Mononuclear cell (primary cell): ENCODE data around the gene WNT7B. TPM values are rescaled to one million over a fixed set of nuclear protein-coding genes. Genes with fewer than 3 reads are reported as not detected.

Experiments used
- H3K27me3 ChIP-seq: 2 replicates; pipeline ENCODE4 v1.6.0; 2011; ENCODE audit warnings: low read length, control low read depth; ENCODE audit not compliant: insufficient read depth
- H3K4me1 ChIP-seq: 2 replicates; pipeline ENCODE4 v1.5.1; 2011; ENCODE audit warnings: mild to moderate bottlenecking, low read length, control low read depth; ENCODE audit not compliant: insufficient read depth
- H3K4me3 ChIP-seq: 2 replicates; pipeline ENCODE4 v1.5.1; 2011; ENCODE audit warnings: mild to moderate bottlenecking, low read length, moderate library complexity
- H3K9me3 ChIP-seq: 2 replicates; pipeline ENCODE4 v1.5.1; 2011; ENCODE audit warnings: low read depth, mild to moderate bottlenecking, control low read depth, low read length
- total RNA-seq: library from RNA; depleted of rRNA; stranded (reverse); fragments of >200 nt; gene quantifications from one replicate; pipeline ENCODE4 v1.2.3, GENCODE V29; 2012

WNT7B gene
- total RNA-seq, 1 donor = not detected

DNA sequence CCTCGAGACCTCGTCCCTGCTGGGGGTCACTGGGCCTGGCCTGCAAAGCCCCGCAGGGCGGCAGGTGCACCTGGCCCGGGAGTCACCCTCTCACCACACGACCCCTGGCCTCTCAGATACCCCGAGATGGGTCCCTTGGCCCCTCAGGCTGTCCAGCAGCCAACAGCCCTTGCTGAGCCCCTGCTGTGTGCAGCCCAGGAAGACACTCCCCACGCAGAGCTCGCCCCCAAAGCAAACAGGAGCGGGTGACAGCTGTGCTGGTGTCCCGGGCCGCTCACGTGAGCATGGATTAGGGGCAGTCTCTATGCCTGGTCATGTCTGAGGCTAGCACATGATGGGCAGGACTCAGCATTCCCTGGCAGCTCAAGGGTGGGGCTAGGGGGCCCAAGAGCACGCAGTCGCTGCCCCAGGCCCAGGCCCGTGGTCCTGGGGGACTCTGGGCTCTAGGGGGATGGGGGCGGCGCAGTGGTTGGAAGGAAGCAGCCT lies 31.3 kb downstream of the WNT7B start:
- Histone ChIP-seq H3K4me1 (no peaks in the 10 kb centered on the region), H3K9me3 (no peaks in the 10 kb centered on the region), H3K4me3 (no peak overlapping the region), H3K27me3 (no peaks in the 10 kb centered on the region)

DNA sequence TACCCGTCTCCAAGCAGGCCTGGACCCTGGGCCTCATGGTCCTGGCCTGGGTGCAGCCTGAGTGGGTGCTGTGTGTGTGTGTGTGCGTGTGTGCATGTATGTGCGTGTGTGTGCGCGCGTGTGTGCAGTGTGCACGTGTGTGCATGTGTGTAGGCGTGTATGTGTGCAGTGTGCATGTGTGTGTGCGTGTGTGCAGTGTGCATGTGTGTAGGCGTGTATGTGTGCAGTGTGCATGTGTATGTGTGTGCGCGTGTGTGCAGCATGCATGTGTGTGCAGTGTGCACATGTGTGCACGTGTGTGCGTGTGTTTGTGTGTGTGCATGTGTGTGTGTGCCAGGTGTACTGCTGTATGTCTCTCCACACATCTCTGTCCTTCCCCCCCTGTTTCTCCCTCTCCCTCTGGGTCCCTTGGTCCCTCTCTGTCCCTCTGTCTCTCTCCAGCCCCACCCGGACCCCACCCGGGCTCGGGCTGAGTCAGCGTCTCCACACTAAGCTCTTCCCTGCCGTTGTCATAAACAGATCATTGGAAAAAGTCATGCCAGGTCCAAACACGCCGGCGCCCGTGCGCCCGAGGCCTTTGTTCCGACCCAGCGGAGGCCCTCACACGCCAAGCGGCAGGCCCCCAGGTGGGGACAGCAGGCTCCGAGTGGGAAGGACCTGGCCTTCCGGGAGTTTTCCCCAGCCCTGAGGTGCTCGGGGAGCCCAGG lies 34.0 kb downstream of the WNT7B start:
- no peaks in the 10 kb centered on the region for H3K27me3 ChIP-seq
- H3K9me3 ChIP-seq = no peaks in the 10 kb centered on the region
- no peak overlapping the region for H3K4me3 ChIP-seq
- no peaks in the 10 kb centered on the region for H3K4me1 ChIP-seq

DNA sequence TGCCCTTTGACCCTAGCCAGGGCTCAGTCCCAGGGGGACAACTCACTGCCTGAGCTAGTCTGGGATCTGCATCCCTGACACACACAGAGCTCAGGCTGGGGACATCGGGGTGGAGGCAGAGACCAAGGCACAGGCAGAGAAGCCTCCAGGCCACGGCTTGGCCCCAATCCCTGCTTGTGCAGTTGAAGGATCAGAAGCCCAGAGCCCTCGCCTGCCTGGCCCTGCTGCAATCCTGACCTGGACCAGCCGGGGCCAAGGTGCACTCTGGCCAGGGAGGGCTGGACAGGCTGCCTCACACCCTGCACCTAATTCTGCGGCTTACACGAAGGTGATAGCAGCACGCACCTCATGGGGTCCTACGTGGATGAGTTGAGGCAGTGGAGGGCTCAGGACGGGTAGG lies 34.6 kb downstream of the WNT7B start:
- no peaks in the 10 kb centered on the region for H3K27me3 ChIP-seq
- H3K9me3 ChIP-seq = no peaks in the 10 kb centered on the region
- no peaks in the 10 kb centered on the region for H3K4me1 ChIP-seq
- H3K4me3 ChIP-seq = no peak overlapping the region

- Histone ChIP-seq H3K4me3 (no peak overlapping the region), H3K9me3 (no peaks in the 10 kb centered on the region), H3K27me3 (no peaks in the 10 kb centered on the region), H3K4me1 (no peaks in the 10 kb centered on the region)
Measured at GRCh38 chr22:45938913-45939312, 38.0 kb downstream of the WNT7B start.

- Histone ChIP-seq H3K27me3 (no peaks in the 10 kb centered on the region), H3K4me1 (no peaks in the 10 kb centered on the region), H3K9me3 (no peaks in the 10 kb centered on the region), H3K4me3 (no peak overlapping the region)
Measured at GRCh38 chr22:45937960-45938359, 39.0 kb downstream of the WNT7B start.

DNA sequence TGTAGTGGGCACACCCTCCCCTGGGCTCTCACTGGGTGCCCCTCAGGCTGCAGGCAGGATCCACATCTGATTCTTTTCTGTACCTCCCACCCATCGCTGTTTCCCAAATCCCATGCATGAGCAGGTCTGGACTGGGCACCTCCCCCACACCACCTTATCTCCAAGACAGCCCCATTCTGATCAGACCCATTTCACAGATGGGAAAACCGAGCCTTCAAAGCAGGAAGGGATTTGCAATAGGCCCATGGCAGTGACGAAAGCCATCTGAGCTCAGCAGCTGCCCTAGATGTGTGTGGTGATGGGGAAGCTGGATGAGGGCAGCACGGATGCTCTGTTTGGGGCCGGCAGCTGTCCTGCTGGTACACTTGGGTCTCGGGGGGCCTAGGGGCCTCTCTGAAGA lies 41.4 kb downstream of the WNT7B start:
- Histone ChIP-seq H3K27me3 (no peaks in the 10 kb centered on the region), H3K4me1 (no peaks in the 10 kb centered on the region), H3K4me3 (no peak overlapping the region), H3K9me3 (no peaks in the 10 kb centered on the region)

DNA sequence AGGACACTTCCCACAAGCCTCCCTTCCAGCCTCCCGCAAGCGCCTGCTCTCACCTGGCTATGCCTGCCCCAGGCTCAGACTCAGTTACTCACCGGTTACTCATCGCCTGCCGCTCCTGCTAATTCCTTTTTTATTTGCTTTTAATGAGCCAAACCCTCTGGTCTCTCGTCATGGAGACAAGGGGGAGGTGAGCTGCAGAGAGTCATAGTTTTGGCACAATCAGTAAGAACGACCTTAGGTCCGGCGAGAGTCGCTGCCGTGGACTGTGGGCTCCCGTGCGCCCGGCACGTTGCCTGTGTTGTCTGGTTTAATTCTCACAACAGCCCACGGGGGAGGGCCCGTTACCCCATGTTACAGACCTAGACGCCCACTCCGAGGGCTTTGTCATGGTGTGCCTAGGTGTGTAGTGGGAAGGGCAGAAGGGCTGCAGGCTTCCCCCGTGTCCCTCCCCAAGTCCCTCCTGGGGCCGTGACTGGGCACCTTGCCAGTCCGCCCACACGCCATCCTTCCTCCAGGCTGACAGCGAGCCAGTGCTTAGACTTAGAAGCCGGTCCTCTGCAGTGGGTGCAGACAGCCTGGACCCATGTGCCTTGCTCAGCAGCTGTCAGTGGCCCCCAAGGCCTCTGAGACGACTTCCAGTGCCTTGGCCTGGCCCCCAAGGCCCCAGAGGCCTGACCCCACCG lies 42.2 kb downstream of the WNT7B start:
- Histone ChIP-seq H3K27me3 (no peaks in the 10 kb centered on the region), H3K4me3 (no peak overlapping the region), H3K4me1 (no peaks in the 10 kb centered on the region), H3K9me3 (no peaks in the 10 kb centered on the region)

DNA sequence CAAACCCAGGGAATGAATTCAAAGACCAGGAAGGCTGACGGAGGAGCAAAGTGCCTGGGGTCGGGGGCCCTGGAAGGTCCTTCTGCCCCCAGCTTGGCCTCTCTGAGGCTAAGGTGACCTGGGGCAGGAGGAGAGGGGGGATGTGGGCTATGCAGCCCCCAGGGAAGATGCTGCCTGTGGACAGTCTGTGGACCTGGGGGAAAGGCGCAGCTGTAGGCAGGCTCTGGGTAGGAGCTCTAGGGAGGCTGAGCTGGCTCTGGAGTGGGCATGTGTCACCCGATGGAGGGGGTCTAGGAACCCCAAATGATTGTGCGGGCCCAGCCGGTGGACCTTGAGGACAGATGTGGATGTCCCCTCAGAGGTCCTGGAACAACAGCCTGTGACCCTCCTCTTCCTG lies 42.8 kb downstream of the WNT7B start:
- Histone ChIP-seq H3K9me3 (no peaks in the 10 kb centered on the region), H3K27me3 (no peaks in the 10 kb centered on the region), H3K4me3 (no peak overlapping the region), H3K4me1 (no peaks in the 10 kb centered on the region)

DNA sequence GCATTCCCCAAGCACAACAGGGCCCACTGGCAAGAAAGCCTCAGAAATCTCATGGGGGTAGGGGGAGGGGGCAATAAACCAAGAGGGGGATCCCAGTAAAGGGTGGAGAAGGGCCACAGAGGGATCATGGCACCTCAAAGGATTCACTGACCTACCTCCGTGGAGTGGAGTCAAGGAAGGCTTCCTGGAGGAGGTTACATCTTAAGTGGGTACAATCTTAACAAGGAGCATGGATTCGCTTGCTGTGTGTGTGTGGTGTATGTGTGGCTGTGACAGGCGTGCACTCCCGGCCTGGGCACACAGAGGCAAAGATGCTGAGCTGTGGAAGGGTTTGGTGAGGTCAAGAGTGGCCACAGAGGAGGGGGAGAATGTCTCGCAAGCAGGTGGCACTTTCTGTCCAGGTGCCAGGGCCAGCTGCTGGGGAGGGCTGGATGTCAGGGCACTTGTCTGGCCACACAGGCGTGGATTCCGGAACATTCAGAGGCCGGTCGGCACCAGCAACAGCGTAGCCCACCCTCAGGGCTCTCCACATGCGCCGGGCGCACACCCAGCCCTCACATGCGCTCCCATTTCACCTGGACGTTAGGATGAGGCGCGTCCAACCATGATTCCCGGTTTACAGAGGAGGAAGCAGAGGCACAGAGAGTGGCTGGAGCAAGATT lies 43.3 kb downstream of the WNT7B start:
- no peaks in the 10 kb centered on the region for H3K9me3 ChIP-seq
- no peaks in the 10 kb centered on the region for H3K4me1 ChIP-seq
- H3K27me3 ChIP-seq = no peaks in the 10 kb centered on the region
- H3K4me3 ChIP-seq = no peak overlapping the region

DNA sequence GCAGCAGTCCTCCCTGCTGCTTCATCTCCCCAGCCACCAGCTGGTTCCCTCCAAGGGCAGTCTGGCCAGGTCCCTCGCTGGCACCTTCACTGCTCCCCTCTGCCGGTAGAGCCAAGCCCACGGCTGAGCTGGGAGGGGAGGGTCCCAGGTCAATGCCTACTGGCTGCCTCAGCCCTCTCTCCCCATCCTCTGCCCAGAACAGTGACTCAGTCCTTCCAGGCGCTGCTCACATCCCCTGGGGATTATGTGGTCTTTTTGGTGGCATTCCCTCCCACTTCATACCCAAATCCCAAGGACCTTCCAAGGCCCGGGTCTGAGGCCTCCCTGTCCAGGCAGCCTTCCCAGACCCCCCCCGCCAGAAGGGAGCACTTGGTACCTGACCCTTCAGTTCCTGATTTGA lies 44.9 kb downstream of the WNT7B start:
- H3K27me3 ChIP-seq = no peaks in the 10 kb centered on the region
- no peaks in the 10 kb centered on the region for H3K9me3 ChIP-seq
- H3K4me1 ChIP-seq = no peaks in the 10 kb centered on the region
- no peak overlapping the region for H3K4me3 ChIP-seq

DNA sequence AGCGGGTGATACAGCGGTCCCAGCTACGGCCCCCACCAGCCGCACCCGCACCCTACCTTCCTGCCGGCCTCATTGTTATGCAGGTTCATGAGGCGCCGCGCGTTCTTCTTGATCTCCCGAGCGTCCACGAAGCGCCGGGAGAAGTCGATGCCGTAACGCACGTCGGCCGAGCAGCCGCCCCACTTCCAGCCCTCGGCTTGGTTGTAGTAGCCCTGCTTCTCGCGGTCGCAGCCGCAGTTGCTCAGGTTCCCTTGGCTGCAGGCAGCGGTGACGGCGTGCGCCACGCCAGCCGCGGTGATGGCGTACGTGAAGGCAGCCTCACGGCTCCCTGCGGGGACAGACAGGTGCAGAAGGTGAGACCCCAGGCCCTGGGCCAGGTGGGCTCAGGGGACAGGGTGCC lies 45.9 kb downstream of the WNT7B start:
- Histone ChIP-seq H3K9me3 (no peaks in the 10 kb centered on the region), H3K4me1 (no peaks in the 10 kb centered on the region), H3K4me3 (no peak overlapping the region), H3K27me3 (no peaks in the 10 kb centered on the region)

DNA sequence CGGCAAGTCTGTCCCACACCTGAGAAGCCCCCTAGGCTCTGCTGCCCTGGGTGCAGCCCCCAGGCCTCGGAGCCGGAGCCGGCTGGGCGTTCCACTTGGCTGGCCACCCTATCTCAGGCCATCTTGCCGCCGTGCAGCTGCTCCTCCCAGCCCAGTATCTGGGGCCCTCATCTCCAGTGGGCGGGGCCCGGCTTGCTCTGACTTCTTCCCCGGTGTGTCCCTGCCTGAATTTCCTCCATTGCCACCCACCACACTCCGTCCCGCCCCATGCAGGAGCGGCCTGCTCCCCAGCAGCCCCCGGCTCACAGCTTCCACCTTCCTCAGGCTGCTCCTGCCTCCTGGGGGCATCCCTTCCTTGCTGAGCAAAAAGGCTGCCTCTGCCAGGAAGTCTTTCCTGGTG lies 46.6 kb downstream of the WNT7B start:
- no peaks in the 10 kb centered on the region for H3K27me3 ChIP-seq
- no peak overlapping the region for H3K4me3 ChIP-seq
- H3K9me3 ChIP-seq = no peaks in the 10 kb centered on the region
- no peaks in the 10 kb centered on the region for H3K4me1 ChIP-seq

- no peaks in the 10 kb centered on the region for H3K27me3 ChIP-seq
- no peak overlapping the region for H3K4me3 ChIP-seq
- no peaks in the 10 kb centered on the region for H3K4me1 ChIP-seq
- no peaks in the 10 kb centered on the region for H3K9me3 ChIP-seq
Measured at GRCh38 chr22:45929649-45930048, 47.3 kb downstream of the WNT7B start.

DNA sequence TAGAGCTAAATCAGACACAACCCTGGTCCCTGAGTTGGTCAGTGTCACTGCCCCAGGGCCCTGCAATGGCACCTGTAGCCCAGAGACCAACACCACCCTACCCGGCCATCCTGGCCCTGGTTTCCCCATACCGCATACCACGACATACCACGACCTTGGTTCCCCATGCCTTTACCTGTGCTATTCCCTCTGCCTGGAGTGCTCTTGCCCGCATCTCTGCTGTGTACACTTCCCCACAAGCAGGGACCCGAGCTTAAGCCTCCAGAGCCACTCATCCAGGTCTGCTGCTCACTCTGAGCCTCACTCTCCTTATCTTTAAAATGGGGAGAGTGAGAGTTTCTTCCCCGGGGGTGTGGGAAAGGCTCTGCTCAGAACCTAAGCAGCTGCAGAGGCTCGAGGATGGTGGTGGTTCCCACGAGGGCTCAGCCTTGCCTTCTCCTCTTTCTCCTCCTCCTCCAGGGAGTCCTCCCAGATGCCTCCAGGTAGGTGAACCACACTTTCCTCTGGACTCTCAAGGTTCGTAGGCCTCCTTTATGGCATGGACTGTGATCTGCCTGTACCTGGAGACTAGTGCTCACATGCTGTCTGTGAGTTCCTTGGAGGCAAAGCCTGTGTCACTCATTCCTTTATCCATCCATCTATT lies 48.1 kb downstream of the WNT7B start:
- H3K4me1 ChIP-seq = no peaks in the 10 kb centered on the region
- H3K4me3 ChIP-seq = no peak overlapping the region
- no peaks in the 10 kb centered on the region for H3K27me3 ChIP-seq

DNA sequence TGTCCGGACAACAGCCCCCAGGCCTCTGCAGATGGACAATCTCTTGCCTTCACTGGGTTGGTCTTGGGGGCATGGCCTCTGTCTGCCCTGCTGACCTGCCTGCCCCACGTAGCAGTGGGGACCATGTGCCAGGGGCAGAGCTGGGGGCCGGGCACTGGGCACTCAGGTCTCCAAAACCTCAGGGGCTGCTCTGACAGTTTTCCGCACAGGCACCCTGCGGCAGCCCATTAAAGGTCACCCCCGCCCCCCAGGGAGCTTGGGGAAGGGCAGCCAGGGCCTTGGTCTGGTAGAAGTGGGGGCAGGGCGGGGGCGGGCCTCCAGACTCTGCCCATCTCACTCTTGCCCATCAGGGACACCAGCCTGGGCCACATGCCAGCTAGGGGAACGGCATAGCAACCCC lies 49.9 kb downstream of the WNT7B start:
- Histone ChIP-seq H3K27me3 (no peaks in the 10 kb centered on the region), H3K4me3 (no peak overlapping the region), H3K4me1 (no peaks in the 10 kb centered on the region), H3K9me3 (no peaks in the 10 kb centered on the region)

More for the DNA sequence above, 48.1 kb downstream of the WNT7B start:
- H3K9me3 ChIP-seq = no peaks in the 10 kb centered on the region
